Esophagus muscularis mucosa (tissue), 3 donors: ENCODE results near the gene USP10.

Experiments used
- POLR2A ChIP-seq: fragments of 450-650 bp; IDR thresholded peaks from one replicate; pipeline ENCODE4 v1.6.1; 2017; ENCODE audit warnings: antibody characterized with exemption, moderate library complexity, mild to moderate bottlenecking, low read depth
- TF ChIP-seq, protein P1 (sequence below), 3 experiments: fragments of 200-600 bp in 2 of 3; fragments of 450-650 bp in 1 of 3; sonication (generic) in 2 of 3; IDR thresholded peaks; one replicate each; pipeline ENCODE4 v1.5.1; 2017 to 2019; ENCODE audit warnings: antibody characterized with exemption in 3 of 3, mild to moderate bottlenecking in 2 of 3, moderate library complexity in 1 of 3

DNA sequence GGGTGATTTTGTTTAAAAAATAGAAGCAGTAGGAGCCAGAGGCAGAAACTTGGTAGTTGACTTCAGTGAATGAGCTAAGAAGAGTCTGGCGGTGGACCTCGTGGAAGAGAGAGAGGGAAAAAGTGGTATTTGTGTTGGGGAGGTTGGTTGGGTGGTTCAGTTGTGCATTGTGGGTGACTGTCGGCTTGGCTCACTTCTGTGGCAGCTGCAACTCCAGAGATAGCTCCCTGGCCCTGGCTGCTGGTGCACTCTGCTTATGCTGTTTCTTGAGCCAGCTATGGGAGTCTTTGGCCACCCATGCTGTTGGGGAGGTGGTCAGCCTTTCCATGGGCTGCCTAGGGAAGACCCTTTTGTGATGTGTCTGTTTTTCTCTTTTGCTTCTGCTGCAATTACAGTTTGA is 69.6 kb downstream of the USP10 start:
- TF ChIP-seq POLR2A = no peak
- TF ChIP-seq, protein P1, sequence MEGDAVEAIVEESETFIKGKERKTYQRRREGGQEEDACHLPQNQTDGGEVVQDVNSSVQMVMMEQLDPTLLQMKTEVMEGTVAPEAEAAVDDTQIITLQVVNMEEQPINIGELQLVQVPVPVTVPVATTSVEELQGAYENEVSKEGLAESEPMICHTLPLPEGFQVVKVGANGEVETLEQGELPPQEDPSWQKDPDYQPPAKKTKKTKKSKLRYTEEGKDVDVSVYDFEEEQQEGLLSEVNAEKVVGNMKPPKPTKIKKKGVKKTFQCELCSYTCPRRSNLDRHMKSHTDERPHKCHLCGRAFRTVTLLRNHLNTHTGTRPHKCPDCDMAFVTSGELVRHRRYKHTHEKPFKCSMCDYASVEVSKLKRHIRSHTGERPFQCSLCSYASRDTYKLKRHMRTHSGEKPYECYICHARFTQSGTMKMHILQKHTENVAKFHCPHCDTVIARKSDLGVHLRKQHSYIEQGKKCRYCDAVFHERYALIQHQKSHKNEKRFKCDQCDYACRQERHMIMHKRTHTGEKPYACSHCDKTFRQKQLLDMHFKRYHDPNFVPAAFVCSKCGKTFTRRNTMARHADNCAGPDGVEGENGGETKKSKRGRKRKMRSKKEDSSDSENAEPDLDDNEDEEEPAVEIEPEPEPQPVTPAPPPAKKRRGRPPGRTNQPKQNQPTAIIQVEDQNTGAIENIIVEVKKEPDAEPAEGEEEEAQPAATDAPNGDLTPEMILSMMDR (IDR thresholded peaks at IDR 0.05) = no peak
